Keratinocyte (primary cell): ENCODE measurements around the gene ADAMTS17.

Experiments
- CTCF ChIP-seq, 3 experiments: IDR thresholded peaks in 1 of 3; conservative IDR thresholded peaks in 1 of 3; optimal IDR thresholded peaks in 1 of 3; 2 replicates in 2 of 3; 3 replicates in 1 of 3; pipeline versions ENCODE3 to v1.5.1; 2011; ENCODE audit warnings: low read length in 3 of 3, mild to moderate bottlenecking in 3 of 3, moderate library complexity in 2 of 3, control low read depth in 1 of 3, inconsistent platforms in 1 of 3; ENCODE audit not compliant: insufficient read depth in 2 of 3; ENCODE audit errors: extremely low read depth in 1 of 3
- EZH2 ChIP-seq: IDR thresholded peaks from one replicate; pipeline ENCODE4 v1.6.1; 2012; ENCODE audit warnings: inconsistent platforms, mild to moderate bottlenecking, low read length, moderate library complexity

- no peak for TF ChIP-seq CTCF (optimal IDR thresholded peaks at IDR 0.05 in 1 of 3, IDR thresholded peaks at IDR 0.05 in 1 of 3, conservative IDR thresholded peaks at IDR 0.05 in 1 of 3; ENCODE audit: extremely low read depth in 1 of 3, insufficient read depth in 2 of 3, low read length in 3 of 3)
- TF ChIP-seq EZH2 = no peak
Measured at GRCh38 chr15:100147828-100148227, 193.9 kb downstream of the ADAMTS17 start.
